Kidney glomerular epithelial cell (primary cell): ENCODE results near the gene CSTF3.

ENCODE experiments used
- DNase-seq: peaks from one replicate; lab custom pipeline; 2025; lab: John Stamatoyannopoulos, UW

CSTF3 gene

GRCh38 chr11:33040862-33041453 is 120.3 kb downstream of the CSTF3 start:
- no peak for DNase-seq

GRCh38 chr11:33040033-33040861 is 121.0 kb downstream of the CSTF3 start:
- DNase-seq = no peak

DNA sequence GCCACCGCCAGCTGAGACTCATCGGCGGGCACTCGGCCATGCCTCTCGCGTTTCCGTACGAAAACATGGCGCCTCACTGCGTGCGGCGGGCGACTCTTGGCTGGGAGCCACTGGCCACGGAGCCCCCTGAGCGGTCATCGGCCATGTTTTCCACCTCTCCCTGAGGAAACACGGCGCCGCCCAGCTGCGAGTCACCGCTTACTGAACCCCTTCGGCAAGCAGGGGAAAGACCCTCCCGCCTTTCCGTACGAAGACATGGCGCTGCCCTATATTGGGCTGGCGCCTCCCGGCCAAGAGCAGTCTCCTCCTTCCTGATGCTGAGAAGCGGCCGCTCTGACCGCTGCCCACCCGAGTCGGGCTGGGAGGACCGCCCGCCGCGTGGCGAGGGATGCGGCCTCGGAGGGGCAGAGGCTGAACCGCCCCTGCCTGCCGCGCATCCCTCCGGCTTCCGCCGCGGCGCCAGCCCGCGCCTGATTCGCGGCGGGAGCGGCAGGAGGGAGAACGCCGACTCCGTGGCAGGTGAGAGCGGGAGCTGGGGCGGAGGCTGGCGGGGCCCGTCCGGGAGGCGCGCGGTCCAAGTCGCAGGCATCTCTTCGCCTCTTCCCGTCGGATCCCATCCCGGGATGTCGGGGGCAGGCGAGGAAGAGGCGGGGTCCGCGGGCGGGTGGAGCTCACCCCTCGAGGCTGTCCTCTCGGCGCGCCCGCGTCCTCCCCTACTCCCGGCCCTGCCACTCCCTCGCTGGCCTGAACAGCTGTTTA is 121.8 kb downstream of the CSTF3 start, which contains the start of gene TCP11L1:
Gene TCP11L1, plus strand, starts transcription at position 299 of the 759 bp plus-strand sequence. CDS start 4,202 bp downstream, outside the sequence.
- peak; percentile 86 for DNase-seq

DNA sequence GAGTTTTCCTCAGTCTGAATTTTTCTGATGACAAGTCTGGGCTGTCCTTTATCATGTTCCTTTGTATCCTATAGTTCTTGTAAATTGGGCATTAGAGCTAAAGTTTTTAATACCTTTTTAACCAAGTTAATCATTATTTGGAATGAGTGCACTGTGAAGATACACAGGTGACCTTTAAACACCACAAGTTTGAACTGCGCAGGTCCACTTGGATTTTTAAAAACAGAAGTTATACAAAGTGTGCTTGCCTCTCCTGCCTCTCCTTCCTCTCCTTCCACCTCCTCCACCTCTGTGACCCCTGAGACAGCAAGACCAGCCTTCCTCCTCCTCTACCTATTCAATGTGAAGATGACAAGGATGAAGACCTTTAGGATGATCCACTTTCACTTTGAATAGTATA is 126.3 kb downstream of the CSTF3 start:
- no peak for DNase-seq
